ENCODE measurements around the gene KLHL20.
A peak's percentile ranks its signal among the peaks of the same experiment; 100 is the strongest.
"Not testable (repeated sequence)": the region's sequence is repeated elsewhere in the genome, so short reads cannot be mapped to it uniquely, and the experiment has no call there.

The KLHL20 gene

GRCh38 chr1:173753830-173754229, 39.0 kb downstream of the KLHL20 start:
- no peak for DNase-seq (ENCODE audit: low read depth in 2 of 2)

- no peak for DNase-seq (ENCODE audit: low read depth in 2 of 2)
Observed at GRCh38 chr1:173757666-173758065, 42.9 kb downstream of the KLHL20 start.

- no peak for DNase-seq (ENCODE audit: low read depth in 2 of 2)
Observed at GRCh38 chr1:173758110-173758509, 43.3 kb downstream of the KLHL20 start.

GRCh38 chr1:173758980-173759379, 44.2 kb downstream of the KLHL20 start:
- no peak for DNase-seq (ENCODE audit: low read depth in 2 of 2)

- DNase-seq (ENCODE audit: low read depth in 2 of 2) = not testable (repeated sequence)
Observed at GRCh38 chr1:173764331-173764730, 49.5 kb downstream of the KLHL20 start.

- no peak for DNase-seq (ENCODE audit: low read depth in 2 of 2)
Observed at GRCh38 chr1:173768206-173768605, 53.4 kb downstream of the KLHL20 start.

- no peak for DNase-seq (ENCODE audit: low read depth in 2 of 2)
Observed at GRCh38 chr1:173768827-173769226, 54.0 kb downstream of the KLHL20 start.

GRCh38 chr1:173770330-173770729, 55.5 kb downstream of the KLHL20 start:
- not testable (repeated sequence) for DNase-seq (ENCODE audit: low read depth in 2 of 2)

- DNase-seq (ENCODE audit: low read depth in 2 of 2) = no peak
Observed at GRCh38 chr1:173771560-173771959, 56.8 kb downstream of the KLHL20 start.

- DNase-seq (ENCODE audit: low read depth in 2 of 2) = no peak
Observed at GRCh38 chr1:173775578-173776226, 60.9 kb downstream of the KLHL20 start.

GRCh38 chr1:173779936-173780335, 65.2 kb downstream of the KLHL20 start:
- no peak for DNase-seq (ENCODE audit: low read depth in 2 of 2)

GRCh38 chr1:173784997-173785396, 70.2 kb downstream of the KLHL20 start:
- DNase-seq (ENCODE audit: low read depth in 2 of 2) = no peak

- no peak for DNase-seq (ENCODE audit: low read depth in 2 of 2)
Observed at GRCh38 chr1:173789841-173790240, 75.1 kb downstream of the KLHL20 start.

GRCh38 chr1:173798078-173798477, 83.3 kb downstream of the KLHL20 start:
- DNase-seq (ENCODE audit: low read depth in 2 of 2) = no peak

GRCh38 chr1:173799995-173800394, 85.2 kb downstream of the KLHL20 start:
- not testable (repeated sequence) for DNase-seq (ENCODE audit: low read depth in 2 of 2)

GRCh38 chr1:173802961-173803360, 88.2 kb downstream of the KLHL20 start:
- DNase-seq (ENCODE audit: low read depth in 2 of 2) = no peak

- DNase-seq (ENCODE audit: low read depth in 2 of 2) = not testable (repeated sequence)
Observed at GRCh38 chr1:173813654-173814053, 98.9 kb downstream of the KLHL20 start.

GRCh38 chr1:173818459-173818858, 103.7 kb downstream of the KLHL20 start:
- DNase-seq (ENCODE audit: low read depth in 2 of 2) = no peak

- no peak for DNase-seq (ENCODE audit: low read depth in 2 of 2)
Observed at GRCh38 chr1:173821680-173822079, 106.9 kb downstream of the KLHL20 start.

- no peak for DNase-seq (ENCODE audit: low read depth in 2 of 2)
Observed at GRCh38 chr1:173823781-173824314, 109.1 kb downstream of the KLHL20 start.

- peak; percentile 75 to 83 for DNase-seq (ENCODE audit: low read depth in 2 of 2)
Observed at GRCh38 chr1:173824315-173825081, 109.7 kb downstream of the KLHL20 start, which contains the start of the genes CENPL and DARS2. TSS of gene CENPL (minus strand) at chr1:173824883. CDS start at chr1:173811299, 13,584 bp downstream. TSS of gene DARS2 (plus strand) at chr1:173824673. CDS start at chr1:173825230, 557 bp downstream.

GRCh38 chr1:173827611-173828010, 112.8 kb downstream of the KLHL20 start:
- DNase-seq (ENCODE audit: low read depth in 2 of 2) = no peak

GRCh38 chr1:173832748-173833147, 118.0 kb downstream of the KLHL20 start:
- DNase-seq (ENCODE audit: low read depth in 2 of 2) = no peak

Data from stimulated activated CD8-positive, alpha-beta memory T cell treated with anti-CD3 and anti-CD28 coated beads, Interleukin-2, amount 100 ng/mL, for 1 hour (primary cell).